Chondrocyte (in vitro differentiated cells): ENCODE data around the gene UBE2S. TPM values are rescaled to one million over a fixed set of nuclear protein-coding genes. Genes with fewer than 3 reads are reported as not detected.
"Not testable (repeated sequence)": the region's sequence is repeated elsewhere in the genome, so short reads cannot be mapped to it uniquely, and the experiment has no call there.

Experiments used
- DNase-seq: peaks from one replicate; pipeline ENCODE4 v3.0.0; 2021; ENCODE audit warnings: mixed read lengths, low spot score
- H3K27ac Mint-ChIP-seq: one replicate; pipeline ENCODE4 v1.8.0; 2021; ENCODE audit warnings: mild to moderate bottlenecking, moderate library complexity, mixed read lengths; ENCODE audit not compliant: unreplicated experiment
- H3K27me3 Mint-ChIP-seq: 2 replicates; pipeline ENCODE4 v1.8.0; 2021; ENCODE audit warnings: low read depth, mixed read lengths
- H3K36me3 Mint-ChIP-seq: 2 replicates; pipeline ENCODE4 v1.8.0; 2021; ENCODE audit warnings: low read depth, mixed read lengths
- H3K4me1 Mint-ChIP-seq: 2 replicates; pipeline ENCODE4 v1.8.0; 2021; ENCODE audit warnings: low read depth, mild to moderate bottlenecking, mixed read lengths
- H3K4me3 Mint-ChIP-seq: one replicate; pipeline ENCODE4 v1.8.0; 2021; ENCODE audit warnings: mild to moderate bottlenecking, moderate library complexity, mixed read lengths; ENCODE audit not compliant: unreplicated experiment
- H3K9me3 Mint-ChIP-seq: 2 replicates; pipeline ENCODE4 v1.8.0; 2021; ENCODE audit warnings: low read depth, mixed read lengths
- CTCF ChIP-seq: fragments of 200-600 bp; sonication (generic); IDR thresholded peaks from 2 replicates; pipeline ENCODE4 v1.5.0; 2021; ENCODE audit warnings: antibody characterized with exemption, mild to moderate bottlenecking, moderate library complexity
- long read RNA-seq: library from polyadenylated mRNA; stranded (forward); transcript quantifications from one replicate; pipeline ENCODE4 v2.0.0, GENCODE V29; 2021
- total RNA-seq: library from RNA; stranded (reverse); gene quantifications from 3 replicates; pipeline ENCODE4 v1.2.1, GENCODE V29; 2021

The UBE2S gene
- 60.0 to 79.7 TPM (median 78.6 TPM) in 3 replicates for total RNA-seq
- long read RNA-seq, transcript UBE2S-201 (4 exons, 2,548 nt): major isoform, 186 of 192 reads
- long read RNA-seq, partial matches to known transcripts: 1 of 192 reads
- long read RNA-seq, other reads (novel, unspliced or antisense): 5 of 192 reads

- H3K27me3 Mint-ChIP-seq, H3K9me3 Mint-ChIP-seq, DNase-seq: not testable (repeated sequence)
- Mint-ChIP-seq H3K4me3 (peak within 1 kb of the TSS; percentile 86), H3K4me1 (peaks cover 29% of the 10 kb centered on the region), H3K27ac (peak within 1 kb of the TSS; percentile 98), H3K36me3 (peaks cover 28% of the 10 kb centered on the region)
Observed at GRCh38 chr19:55407550-55407799, at the start of gene UBE2S. TSS of gene UBE2S (minus strand) at chr19:55407788. CDS start at chr19:55407589, 199 bp downstream.

- Mint-ChIP-seq H3K36me3 (peaks cover 3% of the 10 kb centered on the region), H3K27me3 (peaks cover 8% of the 10 kb centered on the region), H3K9me3 (no peaks in the 10 kb centered on the region), H3K4me1 (peaks cover 27% of the 10 kb centered on the region), H3K27ac (peak overlapping the region; percentile 5), H3K4me3 (no peak overlapping the region)
- DNase-seq: no peak
- no peak for TF ChIP-seq CTCF
Observed at GRCh38 chr19:55456347-55456746, 48.8 kb upstream of the UBE2S start.

GRCh38 chr19:55455576-55456235 is 48.1 kb upstream of the UBE2S start:
- no peak for TF ChIP-seq CTCF
- Mint-ChIP-seq H3K9me3 (no peaks in the 10 kb centered on the region), H3K27ac (no peak overlapping the region), H3K36me3 (peaks cover 3% of the 10 kb centered on the region), H3K27me3 (peaks cover 10% of the 10 kb centered on the region), H3K4me3 (no peak overlapping the region), H3K4me1 (peaks cover 23% of the 10 kb centered on the region)
- no peak for DNase-seq

- H3K4me3 Mint-ChIP-seq: no peak overlapping the region
- peaks cover 14% of the 10 kb centered on the region for H3K4me1 Mint-ChIP-seq
- no peak overlapping the region for H3K27ac Mint-ChIP-seq
- DNase-seq: no peak
- no peaks in the 10 kb centered on the region for H3K9me3 Mint-ChIP-seq
- peaks cover 3% of the 10 kb centered on the region for H3K36me3 Mint-ChIP-seq
- peaks cover 14% of the 10 kb centered on the region for H3K27me3 Mint-ChIP-seq
- TF ChIP-seq CTCF: peak; percentile 75
Observed at GRCh38 chr19:55454787-55455243, 47.2 kb upstream of the UBE2S start.

- Mint-ChIP-seq H3K27me3 (peaks cover 15% of the 10 kb centered on the region), H3K4me3 (no peak overlapping the region), H3K4me1 (peaks cover 10% of the 10 kb centered on the region), H3K9me3 (no peaks in the 10 kb centered on the region), H3K36me3 (peaks cover 3% of the 10 kb centered on the region), H3K27ac (no peak overlapping the region)
- TF ChIP-seq CTCF: no peak
- DNase-seq: no peak
Observed at GRCh38 chr19:55453511-55454260, 46.1 kb upstream of the UBE2S start.
